Effector memory CD4-positive, alpha-beta T cell (primary cell): ENCODE results near the gene YTHDF1.
"Not testable (repeated sequence)": the region's sequence is repeated elsewhere in the genome, so short reads cannot be mapped to it uniquely, and the experiment has no call there.

ENCODE experiments used
- DNase-seq, 3 donors: peaks; one replicate each; pipeline ENCODE4 v3.0.0-alpha.2; 2020
- H3K27ac ChIP-seq: 2 replicates; pipeline ENCODE4 v1.7.0; 2013; ENCODE audit warnings: mild to moderate bottlenecking, low read length, moderate library complexity; ENCODE audit not compliant: insufficient read depth, poor library complexity, severe bottlenecking
- H3K27me3 ChIP-seq: replicated peaks from 2 replicates; pipeline ENCODE4 v1.7.0; 2013; ENCODE audit warnings: mild to moderate bottlenecking, low read length; ENCODE audit not compliant: insufficient read depth, control insufficient read depth, poor library complexity, severe bottlenecking
- H3K36me3 ChIP-seq: 2 replicates; pipeline ENCODE4 v1.7.0; 2013; ENCODE audit warnings: mild to moderate bottlenecking, low read length, moderate library complexity; ENCODE audit not compliant: control insufficient read depth, insufficient read depth
- H3K4me1 ChIP-seq: 2 replicates; pipeline ENCODE4 v1.7.0; 2013; ENCODE audit warnings: low read length, mild to moderate bottlenecking; ENCODE audit not compliant: control insufficient read depth, insufficient read depth, poor library complexity, severe bottlenecking
- H3K4me3 ChIP-seq: 2 replicates; pipeline ENCODE4 v1.7.0; 2013; ENCODE audit warnings: low read length, low read depth, mild to moderate bottlenecking; ENCODE audit not compliant: insufficient read depth, poor library complexity, severe bottlenecking
- H3K9me3 ChIP-seq: 2 replicates; pipeline ENCODE4 v1.7.0; 2013; ENCODE audit warnings: mild to moderate bottlenecking, low read length, moderate library complexity; ENCODE audit not compliant: control insufficient read depth

The YTHDF1 gene

DNA sequence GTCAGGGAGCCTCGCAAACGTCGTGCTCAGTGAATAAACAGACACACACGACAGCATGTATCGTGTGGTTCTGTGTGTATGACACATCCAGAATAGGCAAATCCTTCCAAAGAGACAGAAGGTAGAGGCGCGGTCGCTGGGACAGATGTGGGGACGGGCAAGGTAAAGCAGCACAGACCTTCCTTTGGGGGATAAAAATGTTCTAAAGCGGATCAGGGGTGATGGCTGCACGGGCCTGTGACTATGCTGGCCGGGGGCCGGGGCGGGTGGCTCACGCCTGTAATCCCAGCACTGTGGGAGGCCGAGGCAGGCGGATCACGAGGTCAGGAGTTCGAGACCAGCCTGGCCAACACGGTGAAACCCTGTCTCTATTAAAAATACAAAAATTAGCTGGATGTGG is 56.7 kb downstream of the YTHDF1 start:
- H3K36me3 ChIP-seq, H3K27ac ChIP-seq, H3K27me3 ChIP-seq: not testable (repeated sequence)

DNA sequence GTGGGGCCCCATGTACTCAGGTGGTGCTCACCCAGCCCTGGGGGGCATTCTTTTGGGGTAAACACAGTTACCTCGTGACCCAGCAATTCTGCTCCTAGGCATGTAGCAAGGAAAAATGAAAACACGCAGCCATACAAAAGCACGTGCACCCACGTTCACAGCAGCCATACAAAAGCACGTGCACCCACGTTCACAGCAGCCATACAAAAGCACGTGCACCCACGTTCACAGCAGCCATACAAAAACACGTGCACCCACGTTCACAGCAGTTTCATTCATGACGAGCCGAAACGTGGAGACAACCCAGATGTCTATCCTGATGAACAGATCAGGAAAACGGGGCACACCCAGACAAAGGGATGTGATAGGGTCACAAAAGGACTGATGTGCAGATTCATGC is 57.1 kb downstream of the YTHDF1 start:
- no peak overlapping the region for H3K4me3 ChIP-seq
- H3K27ac ChIP-seq = no peak overlapping the region
- peaks cover 2% of the 10 kb centered on the region for H3K27me3 ChIP-seq
- H3K9me3 ChIP-seq = no peaks in the 10 kb centered on the region
- no peak for DNase-seq
- no peaks in the 10 kb centered on the region for H3K4me1 ChIP-seq
- H3K36me3 ChIP-seq = no peaks in the 10 kb centered on the region

More for the DNA sequence above, 56.7 kb downstream of the YTHDF1 start:
- not testable (repeated sequence) for H3K4me1 ChIP-seq, DNase-seq, H3K9me3 ChIP-seq, H3K4me3 ChIP-seq

DNA sequence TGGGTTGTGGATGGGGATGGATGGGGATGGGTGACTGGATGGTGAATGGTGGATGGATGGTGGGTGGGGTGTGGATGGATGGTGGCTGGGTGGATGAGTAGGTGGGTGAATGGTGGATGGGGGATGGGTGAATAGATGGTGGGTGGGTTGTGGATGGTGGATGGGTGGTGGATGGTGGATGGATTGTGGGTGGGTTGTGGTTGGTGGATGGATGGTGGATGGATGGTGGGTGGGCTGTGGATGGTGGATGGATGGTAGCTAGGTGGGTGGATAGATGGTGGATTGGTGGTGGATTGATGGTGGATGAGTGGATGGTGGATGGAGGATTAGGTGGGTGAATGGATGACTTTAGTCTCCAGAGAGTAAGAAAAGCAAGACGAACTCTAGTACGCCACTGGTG is 57.6 kb downstream of the YTHDF1 start:
- no peak for DNase-seq
- peaks cover 2% of the 10 kb centered on the region for H3K27me3 ChIP-seq
- no peaks in the 10 kb centered on the region for H3K9me3 ChIP-seq
- H3K4me1 ChIP-seq = no peaks in the 10 kb centered on the region
- no peak overlapping the region for H3K4me3 ChIP-seq
- no peak overlapping the region for H3K27ac ChIP-seq
- H3K36me3 ChIP-seq = no peaks in the 10 kb centered on the region

DNA sequence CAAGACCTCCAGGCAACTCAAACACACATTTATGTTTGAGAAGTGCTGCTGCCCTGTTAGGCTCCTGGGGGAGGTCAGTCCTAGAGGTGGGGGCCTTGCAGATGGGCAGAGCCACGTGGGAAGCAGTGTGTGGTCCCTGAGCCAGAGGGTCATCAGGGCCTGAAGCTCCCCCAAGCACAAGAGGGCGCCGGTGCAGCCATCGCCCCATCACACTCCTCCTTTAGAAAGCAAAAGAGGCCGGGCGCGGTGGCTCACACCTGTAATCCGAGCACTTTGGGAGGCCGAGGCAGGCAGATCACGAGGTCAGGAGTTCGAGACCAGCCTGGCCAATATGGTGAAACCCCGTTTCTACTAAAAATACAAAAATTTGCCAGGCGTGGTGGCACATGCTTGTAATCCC is 58.5 kb downstream of the YTHDF1 start:
- not testable (repeated sequence) for H3K36me3 ChIP-seq, H3K27me3 ChIP-seq, DNase-seq, H3K4me3 ChIP-seq, H3K9me3 ChIP-seq, H3K27ac ChIP-seq, H3K4me1 ChIP-seq

DNA sequence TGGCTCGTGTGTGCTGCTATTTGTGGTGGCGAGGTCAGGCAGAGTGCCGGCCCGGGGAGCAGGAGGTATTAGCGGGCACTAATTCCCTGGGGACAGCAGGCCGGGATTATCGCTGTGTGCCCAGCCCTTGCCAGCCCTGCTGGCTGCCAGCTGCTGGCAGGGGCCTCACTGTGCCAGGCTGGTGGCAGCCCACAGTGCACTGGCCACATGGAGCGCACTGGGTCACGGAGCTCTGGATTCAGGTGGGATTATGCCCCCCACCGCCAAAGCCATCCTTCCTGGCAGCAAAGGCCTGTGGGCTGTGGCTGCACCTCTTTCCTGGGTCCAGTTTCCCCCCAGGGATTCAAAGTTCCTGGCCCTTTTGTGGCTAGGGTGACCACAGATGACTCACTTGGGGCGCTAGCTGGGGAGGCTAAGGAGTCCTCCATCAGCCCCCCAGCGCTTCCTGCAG is 59.7 kb downstream of the YTHDF1 start:
- H3K36me3 ChIP-seq = no peaks in the 10 kb centered on the region
- peaks cover 3% of the 10 kb centered on the region for H3K27me3 ChIP-seq
- DNase-seq = no peak
- no peak overlapping the region for H3K27ac ChIP-seq
- no peaks in the 10 kb centered on the region for H3K4me1 ChIP-seq
- no peaks in the 10 kb centered on the region for H3K9me3 ChIP-seq
- no peak overlapping the region for H3K4me3 ChIP-seq

DNA sequence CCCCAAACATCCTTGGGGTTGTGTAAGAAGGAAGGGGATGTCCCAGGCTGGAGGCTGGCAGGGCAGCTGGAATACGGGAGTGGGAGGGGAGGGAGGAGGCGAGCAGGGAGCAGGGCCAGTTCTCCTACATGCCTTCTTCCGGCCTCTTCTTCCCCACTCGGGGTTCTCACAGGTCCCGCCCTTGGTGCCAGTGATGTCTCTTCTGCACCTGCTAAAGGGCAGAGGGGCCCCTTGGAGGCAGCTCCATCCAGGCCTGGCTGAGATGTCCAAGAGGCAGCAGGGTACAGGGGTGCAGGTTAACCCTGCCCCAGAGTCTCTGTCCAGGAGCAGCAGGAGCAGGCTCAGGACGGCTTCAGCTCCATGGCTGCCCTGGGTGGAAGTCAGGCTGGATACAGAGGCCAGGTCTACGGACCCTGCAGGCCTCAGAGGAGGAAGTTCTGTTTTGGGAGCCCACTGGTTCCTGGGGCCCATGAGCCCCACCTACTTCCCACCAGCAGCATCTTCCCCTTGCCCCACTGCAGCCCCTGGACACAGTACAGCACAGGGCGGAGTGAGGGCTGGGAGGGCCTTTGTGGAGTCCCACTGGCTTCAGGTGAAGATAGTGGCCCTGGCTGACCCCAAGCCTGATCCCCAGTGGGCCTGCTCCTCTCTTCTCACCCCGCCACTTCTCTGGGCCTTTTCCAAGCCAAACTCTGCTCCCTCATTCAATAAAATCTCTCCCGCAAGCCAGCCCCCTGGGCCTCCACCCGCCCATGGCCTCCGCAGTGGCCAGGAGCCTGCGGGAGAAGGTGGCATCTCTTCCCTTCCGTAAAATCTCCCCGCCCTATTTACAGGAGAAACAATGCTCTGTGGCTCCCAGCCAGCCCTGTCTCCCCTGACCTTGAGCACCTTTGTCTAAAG is 60.4 kb downstream of the YTHDF1 start:
- no peaks in the 10 kb centered on the region for H3K4me1 ChIP-seq
- peaks cover 3% of the 10 kb centered on the region for H3K27me3 ChIP-seq
- H3K9me3 ChIP-seq = no peaks in the 10 kb centered on the region

GRCh38 chr20:63154395-63154794 is 61.5 kb downstream of the YTHDF1 start:
- peaks cover 3% of the 10 kb centered on the region for H3K27me3 ChIP-seq

More for the DNA sequence above, 60.4 kb downstream of the YTHDF1 start:
- Histone ChIP-seq H3K27ac (no peak overlapping the region), H3K36me3 (no peaks in the 10 kb centered on the region), H3K4me3 (no peak overlapping the region)
- DNase-seq = no peak

GRCh38 chr20:63153254-63154221 is 62.4 kb downstream of the YTHDF1 start:
- Histone ChIP-seq H3K4me3 (no peak overlapping the region), H3K27me3 (peaks cover 3% of the 10 kb centered on the region), H3K36me3 (no peaks in the 10 kb centered on the region), H3K27ac (no peak overlapping the region), H3K4me1 (no peaks in the 10 kb centered on the region), H3K9me3 (no peaks in the 10 kb centered on the region)
- no peak for DNase-seq

More at GRCh38 chr20:63154395-63154794, 61.5 kb downstream of the YTHDF1 start:
- Histone ChIP-seq H3K36me3 (no peaks in the 10 kb centered on the region), H3K27ac (no peak overlapping the region), H3K9me3 (no peaks in the 10 kb centered on the region), H3K4me3 (no peak overlapping the region), H3K4me1 (no peaks in the 10 kb centered on the region)
- DNase-seq = no peak

GRCh38 chr20:63152322-63153253 is 63.3 kb downstream of the YTHDF1 start:
- H3K4me1 ChIP-seq = no peaks in the 10 kb centered on the region
- H3K27ac ChIP-seq = no peak overlapping the region
- DNase-seq = no peak
- peaks cover 3% of the 10 kb centered on the region for H3K27me3 ChIP-seq
- no peak overlapping the region for H3K4me3 ChIP-seq
- H3K36me3 ChIP-seq = no peaks in the 10 kb centered on the region
- no peaks in the 10 kb centered on the region for H3K9me3 ChIP-seq
